MM.1S (cell line): Measurements from ENCODE around the gene TIGIT.

Experiments used
- DNase-seq: peaks from one replicate; pipeline ENCODE4 v3.0.0-alpha.2; 2015
- H2AFZ ChIP-seq: fragments of 300-600 bp; sonication (generic); 2 replicates; pipeline ENCODE4 v1.6.0; 2016; ENCODE audit warnings: antibody characterized with exemption, low read length
- H3F3A ChIP-seq: fragments of 300-600 bp; sonication (generic); 2 replicates; pipeline ENCODE4 v1.6.1; 2016; ENCODE audit warnings: mild to moderate bottlenecking, antibody characterized with exemption, low read length, moderate library complexity, mixed read lengths; ENCODE audit not compliant: insufficient read depth
- H3K27ac ChIP-seq: fragments of 300-600 bp; sonication (generic); 2 replicates; pipeline ENCODE4 v1.5.1; 2016; ENCODE audit warnings: mild to moderate bottlenecking, low read length
- H3K27me3 ChIP-seq: fragments of 300-600 bp; sonication (generic); replicated peaks from 2 replicates; pipeline ENCODE4 v1.6.0; 2016; ENCODE audit warnings: low read length; ENCODE audit not compliant: insufficient read depth
- H3K36me3 ChIP-seq: fragments of 300-600 bp; sonication (generic); replicated peaks from 2 replicates; pipeline ENCODE4 v1.6.1; 2016; ENCODE audit warnings: mild to moderate bottlenecking, low read length, mixed read lengths; ENCODE audit not compliant: insufficient read depth
- H3K4me1 ChIP-seq: fragments of 300-600 bp; sonication (generic); 2 replicates; pipeline ENCODE4 v1.6.1; 2016; ENCODE audit warnings: low read length, mixed read lengths
- H3K4me2 ChIP-seq: fragments of 300-600 bp; sonication (generic); 2 replicates; pipeline ENCODE4 v1.6.0; 2016; ENCODE audit warnings: low read depth, low read length
- H3K4me3 ChIP-seq: fragments of 300-600 bp; sonication (generic); 2 replicates; pipeline ENCODE4 v1.5.1; 2016; ENCODE audit warnings: low read length, mixed read lengths
- H3K79me2 ChIP-seq: fragments of 300-600 bp; sonication (generic); 2 replicates; pipeline ENCODE4 v1.6.1; 2016; ENCODE audit warnings: mixed run types, low read length, mixed read lengths
- H3K9ac ChIP-seq: fragments of 300-600 bp; sonication (generic); 2 replicates; pipeline ENCODE4 v1.6.1; 2016; ENCODE audit warnings: low read length, mixed read lengths
- H3K9me2 ChIP-seq: fragments of 300-600 bp; sonication (generic); replicated peaks from 2 replicates; pipeline ENCODE4 v1.6.1; 2016; ENCODE audit warnings: mild to moderate bottlenecking, low read length, mixed read lengths; ENCODE audit not compliant: insufficient read depth
- H3K9me3 ChIP-seq: fragments of 300-600 bp; sonication (generic); replicated peaks from 2 replicates; pipeline ENCODE4 v1.6.1; 2016; ENCODE audit warnings: mild to moderate bottlenecking, low read length, mixed read lengths; ENCODE audit not compliant: insufficient read depth
- H4K20me1 ChIP-seq: fragments of 300-600 bp; sonication (generic); 2 replicates; pipeline ENCODE4 v1.6.1; 2016; ENCODE audit warnings: mild to moderate bottlenecking, low read length, moderate library complexity, mixed read lengths; ENCODE audit not compliant: insufficient read depth
- EZH2 ChIP-seq: fragments of 300-600 bp; sonication (generic); optimal IDR thresholded peaks from 2 replicates; pipeline ENCODE3; 2017; ENCODE audit warnings: low read depth, mild to moderate bottlenecking, antibody characterized with exemption, low read length, mixed read lengths
- EZH2phosphoT487 ChIP-seq: fragments of 300-600 bp; sonication (generic); IDR thresholded peaks from 2 replicates; pipeline ENCODE4 v1.6.1; 2018; ENCODE audit warnings: antibody characterized with exemption, low read length
- TF ChIP-seq, protein P1 (sequence below): fragments of 300-600 bp; sonication (generic); IDR thresholded peaks from 2 replicates; pipeline ENCODE4 v1.5.1; 2016; ENCODE audit warnings: antibody characterized with exemption, low read length, mixed read lengths

Gene TIGIT

DNA sequence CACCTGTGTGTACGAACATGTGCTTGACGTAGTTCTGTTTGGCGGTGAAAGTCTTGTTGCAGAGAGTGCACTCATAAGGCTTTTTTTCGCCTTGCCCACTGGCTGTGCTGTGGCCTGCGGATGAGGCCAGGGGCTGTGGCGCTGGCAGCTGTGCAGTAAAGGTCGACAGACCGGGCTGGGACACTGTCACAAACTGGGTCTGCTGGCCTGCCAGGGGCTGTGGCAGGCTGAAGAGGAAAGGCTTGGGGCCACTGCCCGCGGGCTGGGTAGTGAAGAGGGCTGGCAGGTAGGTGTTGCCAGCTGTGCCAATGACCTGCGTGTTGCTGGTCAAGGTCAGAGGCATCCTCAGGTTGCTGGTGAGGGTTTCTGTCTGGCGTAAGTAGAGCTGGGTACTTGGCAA, 56.4 kb downstream of the TIGIT start:
- no peaks in the 10 kb centered on the region for H3K4me1 ChIP-seq
- no peak for DNase-seq
- no peaks in the 10 kb centered on the region for H3K36me3 ChIP-seq
- no peaks in the 10 kb centered on the region for H3K9me3 ChIP-seq
- H3K4me2 ChIP-seq: no peak overlapping the region
- H4K20me1 ChIP-seq: no peaks in the 10 kb centered on the region
- H3K4me3 ChIP-seq: no peak overlapping the region
- H3F3A ChIP-seq: no peaks in the 10 kb centered on the region
- TF ChIP-seq, protein P1, sequence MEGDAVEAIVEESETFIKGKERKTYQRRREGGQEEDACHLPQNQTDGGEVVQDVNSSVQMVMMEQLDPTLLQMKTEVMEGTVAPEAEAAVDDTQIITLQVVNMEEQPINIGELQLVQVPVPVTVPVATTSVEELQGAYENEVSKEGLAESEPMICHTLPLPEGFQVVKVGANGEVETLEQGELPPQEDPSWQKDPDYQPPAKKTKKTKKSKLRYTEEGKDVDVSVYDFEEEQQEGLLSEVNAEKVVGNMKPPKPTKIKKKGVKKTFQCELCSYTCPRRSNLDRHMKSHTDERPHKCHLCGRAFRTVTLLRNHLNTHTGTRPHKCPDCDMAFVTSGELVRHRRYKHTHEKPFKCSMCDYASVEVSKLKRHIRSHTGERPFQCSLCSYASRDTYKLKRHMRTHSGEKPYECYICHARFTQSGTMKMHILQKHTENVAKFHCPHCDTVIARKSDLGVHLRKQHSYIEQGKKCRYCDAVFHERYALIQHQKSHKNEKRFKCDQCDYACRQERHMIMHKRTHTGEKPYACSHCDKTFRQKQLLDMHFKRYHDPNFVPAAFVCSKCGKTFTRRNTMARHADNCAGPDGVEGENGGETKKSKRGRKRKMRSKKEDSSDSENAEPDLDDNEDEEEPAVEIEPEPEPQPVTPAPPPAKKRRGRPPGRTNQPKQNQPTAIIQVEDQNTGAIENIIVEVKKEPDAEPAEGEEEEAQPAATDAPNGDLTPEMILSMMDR: no peak
- H3K9ac ChIP-seq: no peak overlapping the region
- no peak overlapping the region for H3K27ac ChIP-seq
- no peak overlapping the region for H2AFZ ChIP-seq
- H3K79me2 ChIP-seq: no peaks in the 10 kb centered on the region
- no peaks in the 10 kb centered on the region for H3K9me2 ChIP-seq
- H3K27me3 ChIP-seq: no peaks in the 10 kb centered on the region

DNA sequence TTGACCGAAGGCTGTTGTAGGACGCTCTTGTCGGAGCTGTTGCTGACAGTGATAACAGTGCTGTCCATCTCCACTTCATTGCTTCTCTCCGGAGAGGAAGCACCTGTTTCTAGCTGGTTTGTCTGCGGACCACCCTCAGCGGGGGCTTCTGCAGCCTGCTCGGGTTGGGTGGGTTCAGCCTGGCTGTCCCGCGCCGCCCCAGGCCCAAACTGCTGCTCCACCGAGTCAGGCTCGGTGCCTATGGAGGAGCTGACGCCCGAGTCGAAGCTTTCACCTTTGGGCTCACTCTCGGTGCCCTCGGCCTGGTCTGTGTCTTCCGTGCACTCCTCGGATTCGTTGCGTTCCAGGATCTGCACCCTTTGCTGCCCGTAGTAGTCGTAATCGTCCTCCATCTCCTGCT, 56.9 kb downstream of the TIGIT start:
- no peaks in the 10 kb centered on the region for H3K9me2 ChIP-seq
- DNase-seq: no peak
- H3K9ac ChIP-seq: no peak overlapping the region
- no peaks in the 10 kb centered on the region for H3F3A ChIP-seq
- no peaks in the 10 kb centered on the region for H4K20me1 ChIP-seq
- TF ChIP-seq EZH2 (no peak), EZH2phosphoT487 (no peak)
- TF ChIP-seq, protein P1: no peak
- no peaks in the 10 kb centered on the region for H3K9me3 ChIP-seq
- H3K36me3 ChIP-seq: no peaks in the 10 kb centered on the region
- H2AFZ ChIP-seq: no peak overlapping the region
- H3K4me1 ChIP-seq: no peaks in the 10 kb centered on the region
- no peaks in the 10 kb centered on the region for H3K27me3 ChIP-seq
- H3K79me2 ChIP-seq: no peaks in the 10 kb centered on the region
- no peak overlapping the region for H3K4me2 ChIP-seq
- no peak overlapping the region for H3K27ac ChIP-seq
- H3K4me3 ChIP-seq: no peak overlapping the region

DNA sequence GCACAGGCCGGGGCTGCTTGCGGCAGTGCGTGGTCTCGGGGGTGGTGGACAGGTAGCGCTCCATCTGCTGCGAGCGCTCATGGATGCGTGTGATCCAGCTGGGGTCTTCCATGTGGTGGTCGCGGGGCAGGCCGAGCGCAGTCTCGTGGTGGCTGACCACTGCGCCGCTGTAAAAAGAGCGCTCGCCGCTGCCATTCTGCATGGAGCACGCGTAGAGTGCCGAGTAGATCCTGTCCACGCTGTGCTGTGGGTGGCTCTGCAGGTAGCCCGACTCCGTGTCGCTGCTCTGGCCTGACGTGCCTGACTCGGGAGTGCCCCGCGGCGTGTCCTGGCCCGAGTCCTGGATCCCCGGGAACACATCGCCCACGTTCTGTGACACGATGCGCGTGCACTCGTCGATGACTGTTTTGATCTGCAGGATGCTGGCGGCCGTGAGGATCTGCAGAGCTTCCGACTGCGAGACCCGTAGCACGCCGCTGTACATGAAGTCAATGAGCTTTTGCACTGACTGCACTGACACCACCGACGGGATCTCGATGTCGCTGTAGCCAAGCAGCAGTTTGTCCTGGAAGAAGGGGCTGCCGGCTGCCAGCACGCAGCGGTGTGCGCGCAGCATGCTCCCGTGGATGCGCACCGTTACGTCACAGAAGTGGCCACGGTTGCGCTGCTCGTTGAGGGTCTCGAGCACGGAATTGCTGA, 57.4 kb downstream of the TIGIT start:
- no peak overlapping the region for H2AFZ ChIP-seq
- no peaks in the 10 kb centered on the region for H3K27me3 ChIP-seq
- no peak for DNase-seq
- H3K9me2 ChIP-seq: no peaks in the 10 kb centered on the region
- TF ChIP-seq EZH2: no peak
- no peak for TF ChIP-seq EZH2phosphoT487
- TF ChIP-seq, protein P1: no peak
- H3F3A ChIP-seq: no peaks in the 10 kb centered on the region
- no peaks in the 10 kb centered on the region for H3K79me2 ChIP-seq
- no peak overlapping the region for H3K4me3 ChIP-seq
- no peak overlapping the region for H3K9ac ChIP-seq
- H4K20me1 ChIP-seq: no peaks in the 10 kb centered on the region
- H3K4me2 ChIP-seq: no peak overlapping the region
- no peak overlapping the region for H3K27ac ChIP-seq
- H3K36me3 ChIP-seq: no peaks in the 10 kb centered on the region
- no peaks in the 10 kb centered on the region for H3K9me3 ChIP-seq
- H3K4me1 ChIP-seq: no peaks in the 10 kb centered on the region
